ENCODE results near the gene DNAJC16.

DNA sequence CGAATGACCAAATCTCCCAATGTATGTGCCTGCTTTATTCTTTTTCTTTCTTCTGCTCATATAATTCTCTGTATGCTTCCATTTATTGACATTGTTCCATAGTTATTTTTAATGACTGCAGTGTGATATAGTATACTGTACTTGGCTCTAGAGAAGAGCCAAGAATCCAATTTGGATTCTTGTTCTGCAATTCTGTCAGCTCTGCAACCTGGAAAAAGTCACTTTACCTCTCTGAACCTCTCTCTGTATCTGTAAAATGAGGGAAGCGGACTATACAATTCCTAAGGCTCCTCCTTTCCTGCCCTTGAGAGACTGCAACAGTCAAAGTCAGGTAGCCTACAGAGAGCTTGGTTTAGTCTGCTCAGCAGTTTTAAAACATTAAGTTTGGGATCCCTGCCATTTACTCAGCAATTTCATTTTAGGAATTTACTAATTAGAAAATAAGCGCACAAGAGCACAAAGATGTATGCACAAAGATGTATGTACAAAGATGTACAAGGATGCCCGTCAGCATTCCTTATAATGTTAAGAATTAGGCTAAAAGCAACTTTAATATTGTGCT is 14.7 kb downstream of the DNAJC16 start:
- TF ChIP-seq, protein P1, sequence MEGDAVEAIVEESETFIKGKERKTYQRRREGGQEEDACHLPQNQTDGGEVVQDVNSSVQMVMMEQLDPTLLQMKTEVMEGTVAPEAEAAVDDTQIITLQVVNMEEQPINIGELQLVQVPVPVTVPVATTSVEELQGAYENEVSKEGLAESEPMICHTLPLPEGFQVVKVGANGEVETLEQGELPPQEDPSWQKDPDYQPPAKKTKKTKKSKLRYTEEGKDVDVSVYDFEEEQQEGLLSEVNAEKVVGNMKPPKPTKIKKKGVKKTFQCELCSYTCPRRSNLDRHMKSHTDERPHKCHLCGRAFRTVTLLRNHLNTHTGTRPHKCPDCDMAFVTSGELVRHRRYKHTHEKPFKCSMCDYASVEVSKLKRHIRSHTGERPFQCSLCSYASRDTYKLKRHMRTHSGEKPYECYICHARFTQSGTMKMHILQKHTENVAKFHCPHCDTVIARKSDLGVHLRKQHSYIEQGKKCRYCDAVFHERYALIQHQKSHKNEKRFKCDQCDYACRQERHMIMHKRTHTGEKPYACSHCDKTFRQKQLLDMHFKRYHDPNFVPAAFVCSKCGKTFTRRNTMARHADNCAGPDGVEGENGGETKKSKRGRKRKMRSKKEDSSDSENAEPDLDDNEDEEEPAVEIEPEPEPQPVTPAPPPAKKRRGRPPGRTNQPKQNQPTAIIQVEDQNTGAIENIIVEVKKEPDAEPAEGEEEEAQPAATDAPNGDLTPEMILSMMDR (IDR thresholded peaks at IDR 0.05; ENCODE audit: insufficient read depth, low read length, poor library complexity, severe bottlenecking): no peak
- no peak for TF ChIP-seq EZH2phosphoT487 (conservative IDR thresholded peaks at IDR 0.05; ENCODE audit: low read length)

Data from SU-DHL-6 (cell line).